GM19023 (cell line): ENCODE data around the gene MPC1.
"Not testable (repeated sequence)": the region's sequence is repeated elsewhere in the genome, so short reads cannot be mapped to it uniquely, and the experiment has no call there.

ENCODE experiments used
- ATAC-seq: cut with Tn5 transposase; IDR thresholded peaks from one replicate; pipeline ENCODE4 v1.9.1; 2021; ENCODE audit warnings: mild to moderate bottlenecking, moderate library complexity; ENCODE audit not compliant: unreplicated experiment

Gene MPC1

GRCh38 chr6:166408936-166409755 lies 26.4 kb upstream of the MPC1 start:
- no peak for ATAC-seq

- ATAC-seq: no peak
Observed at GRCh38 chr6:166406197-166406596, 23.5 kb upstream of the MPC1 start.

- no peak for ATAC-seq
Observed at GRCh38 chr6:166405386-166405785, 22.6 kb upstream of the MPC1 start.

GRCh38 chr6:166402582-166403277 lies 20.0 kb upstream of the MPC1 start:
- ATAC-seq: no peak

GRCh38 chr6:166400649-166401250 lies 18.0 kb upstream of the MPC1 start:
- ATAC-seq: peak; percentile 79

GRCh38 chr6:166400181-166400580 lies 17.4 kb upstream of the MPC1 start:
- ATAC-seq: no peak

GRCh38 chr6:166398348-166398747 lies 15.6 kb upstream of the MPC1 start:
- no peak for ATAC-seq

GRCh38 chr6:166397849-166398248 lies 15.1 kb upstream of the MPC1 start:
- no peak for ATAC-seq

- ATAC-seq: no peak
Observed at GRCh38 chr6:166395778-166396177, 13.0 kb upstream of the MPC1 start.

GRCh38 chr6:166395351-166395750 lies 12.6 kb upstream of the MPC1 start:
- no peak for ATAC-seq

- ATAC-seq: no peak
Observed at GRCh38 chr6:166394036-166394892, 11.5 kb upstream of the MPC1 start.

- ATAC-seq: no peak
Observed at GRCh38 chr6:166393535-166393823, 10.7 kb upstream of the MPC1 start.

- ATAC-seq: not testable (repeated sequence)
Observed at GRCh38 chr6:166392755-166393534, 10.2 kb upstream of the MPC1 start.

GRCh38 chr6:166389119-166389518 lies 6.4 kb upstream of the MPC1 start:
- ATAC-seq: no peak

- ATAC-seq: no peak
Observed at GRCh38 chr6:166388290-166389004, 5.7 kb upstream of the MPC1 start.

- ATAC-seq: no peak
Observed at GRCh38 chr6:166387642-166388289, 5.0 kb upstream of the MPC1 start.

- ATAC-seq: not testable (repeated sequence)
Observed at GRCh38 chr6:166387098-166387497, 4.4 kb upstream of the MPC1 start.

GRCh38 chr6:166386111-166386510 lies 3.4 kb upstream of the MPC1 start:
- ATAC-seq: no peak

- ATAC-seq: not testable (repeated sequence)
Observed at GRCh38 chr6:166383802-166384363, 1.1 kb upstream of the MPC1 start.
